HepG2 (cell line): ENCODE data around the gene WDR20. TPM values are rescaled to one million over a fixed set of nuclear protein-coding genes. Genes with fewer than 3 reads are reported as not detected.

Experiments
- CENPT ChIP-seq: sonication (generic); formaldehyde crosslinking; IDR thresholded peaks from 2 replicates; pipeline ENCODE4 v1.8.0; 2022; ENCODE audit warnings: low read depth, mild to moderate bottlenecking, moderate library complexity, missing genetic modification reagents
- GATAD1 ChIP-seq: IDR thresholded peaks from 2 replicates; pipeline ENCODE4 v1.6.1; 2016; ENCODE audit warnings: missing genetic modification reagents, missing compliant biosample characterization
- GLI4 ChIP-seq: sonication (generic); formaldehyde crosslinking; IDR thresholded peaks from 2 replicates; pipeline ENCODE4 v1.5.1; 2020; ENCODE audit warnings: missing genetic modification reagents, mild to moderate bottlenecking, moderate library complexity, borderline replicate concordance
- HNRNPK ChIP-seq: fragments of 200-400 bp; formaldehyde crosslinking; IDR thresholded peaks from 2 replicates; pipeline ENCODE4 v1.6.1; 2018; ENCODE audit warnings: low read length, low read depth, moderate library complexity, mild to moderate bottlenecking; ENCODE audit not compliant: poor library complexity, severe bottlenecking
- ISX ChIP-seq: sonication (generic); formaldehyde crosslinking; conservative IDR thresholded peaks from 2 replicates; pipeline ENCODE4 v1.5.0; 2020; ENCODE audit warnings: missing genetic modification reagents
- KDM5A ChIP-seq: fragments of 200-600 bp; sonication (generic); IDR thresholded peaks from 2 replicates; pipeline ENCODE4 v1.7.0; 2018; ENCODE audit warnings: antibody characterized with exemption, mild to moderate bottlenecking, low read length, borderline replicate concordance
- MYC ChIP-seq: sonication (generic); formaldehyde crosslinking; IDR thresholded peaks from 2 replicates; pipeline ENCODE4 v1.9.0; 2021; ENCODE audit warnings: missing genetic modification reagents, borderline replicate concordance
- NFE2L2 ChIP-seq: fragments of 150-350 bp; IDR thresholded peaks from 2 replicates; pipeline ENCODE4 v1.6.1; 2014; ENCODE audit warnings: low read length
- PBX2 ChIP-seq: IDR thresholded peaks from 2 replicates; pipeline ENCODE4 v1.6.1; 2016; ENCODE audit warnings: control low read depth
- POLR2AphosphoS5 ChIP-seq: IDR thresholded peaks from 2 replicates; pipeline ENCODE4 v1.6.1; 2012; ENCODE audit warnings: low read depth, low read length
- POLR2G ChIP-seq: fragments of 200-400 bp; formaldehyde crosslinking; IDR thresholded peaks from 2 replicates; pipeline ENCODE4 v1.6.1; 2018; ENCODE audit warnings: mild to moderate bottlenecking, low read depth, low read length, moderate library complexity
- RFX1 ChIP-seq: fragments of 450-650 bp; IDR thresholded peaks from 2 replicates; pipeline ENCODE4 v1.6.1; 2017
- RXRB ChIP-seq: IDR thresholded peaks from 2 replicates; pipeline ENCODE4 v1.6.1; 2016; ENCODE audit warnings: borderline replicate concordance, missing genetic modification reagents, missing compliant biosample characterization
- SP4 ChIP-seq: sonication (generic); formaldehyde crosslinking; IDR thresholded peaks from 2 replicates; pipeline ENCODE4 v1.8.1; 2023; ENCODE audit warnings: mild to moderate bottlenecking, missing genetic modification reagents
- SRSF9 ChIP-seq: fragments of 200-400 bp; formaldehyde crosslinking; IDR thresholded peaks from 2 replicates; pipeline ENCODE4 v1.6.1; 2018; ENCODE audit warnings: borderline replicate concordance, mild to moderate bottlenecking, low read depth, low read length; ENCODE audit not compliant: insufficient read depth, poor library complexity, severe bottlenecking
- TMF1 ChIP-seq: sonication (generic); formaldehyde crosslinking; IDR thresholded peaks from 2 replicates; pipeline ENCODE4 v1.8.1; 2022; ENCODE audit warnings: low read depth, missing genetic modification reagents
- ZFP36 ChIP-seq: fragments of 150-350 bp; IDR thresholded peaks from 2 replicates; pipeline ENCODE4 v1.6.1; 2018; ENCODE audit warnings: borderline replicate concordance, low read length, low read depth; ENCODE audit not compliant: partially characterized antibody
- ZFP36L2 ChIP-seq: sonication (generic); formaldehyde crosslinking; IDR thresholded peaks from 2 replicates; pipeline ENCODE4 v1.4.0; 2020; ENCODE audit warnings: missing genetic modification reagents
- ZNF143 ChIP-seq: sonication (generic); formaldehyde crosslinking; IDR thresholded peaks from 2 replicates; pipeline ENCODE4 v1.4.0; 2020; ENCODE audit warnings: missing genetic modification reagents
- ZNF180 ChIP-seq: sonication (generic); formaldehyde crosslinking; IDR thresholded peaks from 2 replicates; pipeline ENCODE4 v1.4.0; 2020; ENCODE audit warnings: low read depth, missing genetic modification reagents, borderline replicate concordance
- ZNF253 ChIP-seq: sonication (generic); formaldehyde crosslinking; IDR thresholded peaks from 2 replicates; pipeline ENCODE4 v1.8.0; 2022; ENCODE audit warnings: mild to moderate bottlenecking, missing genetic modification reagents, borderline replicate concordance
- ZNF350 ChIP-seq: sonication (generic); formaldehyde crosslinking; IDR thresholded peaks from 2 replicates; pipeline ENCODE4 v1.4.0; 2020; ENCODE audit warnings: mild to moderate bottlenecking, low read depth, missing genetic modification reagents, borderline replicate concordance
- ZNF367 ChIP-seq: sonication (generic); formaldehyde crosslinking; IDR thresholded peaks from 2 replicates; pipeline ENCODE4 v1.4.0; 2020; ENCODE audit warnings: missing genetic modification reagents, borderline replicate concordance
- ZNF563 ChIP-seq: sonication (generic); formaldehyde crosslinking; IDR thresholded peaks from 2 replicates; pipeline ENCODE4 v1.8.0; 2022; ENCODE audit warnings: mild to moderate bottlenecking, moderate library complexity, missing genetic modification reagents
- ZNF83 ChIP-seq: sonication (generic); formaldehyde crosslinking; IDR thresholded peaks from 2 replicates; pipeline ENCODE4 v1.4.0; 2020; ENCODE audit warnings: missing genetic modification reagents, mild to moderate bottlenecking, borderline replicate concordance
- ZNF883 ChIP-seq: sonication (generic); formaldehyde crosslinking; IDR thresholded peaks from 2 replicates; pipeline ENCODE4 v1.5.1; 2020; ENCODE audit warnings: mild to moderate bottlenecking, missing genetic modification reagents; ENCODE audit errors: not compliant biosample characterization
- polyA plus RNA-seq, 8 experiments: library from polyadenylated mRNA; depleted of rRNA in 3 of 8; stranded (reverse) in 7 of 8; unstranded in 1 of 8; fragments of >200 nt; fragmentation: Illumina TruSeq in 4 of 8; extraction: Trizol in 4 of 8; gene quantifications; 2 replicates each; pipeline versions ENCODE4 v1.2.1 to v1.2.3, GENCODE V29; 2011 to 2016; ENCODE audit warnings: low read depth in 4 of 8, missing spikeins in 1 of 8, mixed read lengths in 1 of 8; ENCODE audit not compliant: insufficient read depth in 1 of 8
- total RNA-seq, 5 experiments: library from RNA; depleted of rRNA; stranded (reverse); fragments of >200 nt; fragmentation: Illumina TruSeq; extraction: Trizol; gene quantifications; 2 replicates each; pipeline ENCODE4 v1.2.3, GENCODE V29; 2016; ENCODE audit warnings: low read depth in 1 of 5
- TF ChIP-seq, protein P1 (sequence below): IDR thresholded peaks from 2 replicates; pipeline ENCODE4 v1.6.1; 2018; ENCODE audit warnings: missing genetic modification reagents
- TF ChIP-seq, protein P2 (sequence below): sonication (generic); formaldehyde crosslinking; IDR thresholded peaks from 2 replicates; pipeline ENCODE4 v1.5.1; 2020; ENCODE audit warnings: mild to moderate bottlenecking, missing genetic modification reagents, borderline replicate concordance

WDR20 gene
- total and polyA plus RNA-seq, 2 of the 13 experiments (the other 11 are each of a cell fraction or from before 2014, with no cell fraction given), result 10.4 to 23.2 TPM

DNA sequence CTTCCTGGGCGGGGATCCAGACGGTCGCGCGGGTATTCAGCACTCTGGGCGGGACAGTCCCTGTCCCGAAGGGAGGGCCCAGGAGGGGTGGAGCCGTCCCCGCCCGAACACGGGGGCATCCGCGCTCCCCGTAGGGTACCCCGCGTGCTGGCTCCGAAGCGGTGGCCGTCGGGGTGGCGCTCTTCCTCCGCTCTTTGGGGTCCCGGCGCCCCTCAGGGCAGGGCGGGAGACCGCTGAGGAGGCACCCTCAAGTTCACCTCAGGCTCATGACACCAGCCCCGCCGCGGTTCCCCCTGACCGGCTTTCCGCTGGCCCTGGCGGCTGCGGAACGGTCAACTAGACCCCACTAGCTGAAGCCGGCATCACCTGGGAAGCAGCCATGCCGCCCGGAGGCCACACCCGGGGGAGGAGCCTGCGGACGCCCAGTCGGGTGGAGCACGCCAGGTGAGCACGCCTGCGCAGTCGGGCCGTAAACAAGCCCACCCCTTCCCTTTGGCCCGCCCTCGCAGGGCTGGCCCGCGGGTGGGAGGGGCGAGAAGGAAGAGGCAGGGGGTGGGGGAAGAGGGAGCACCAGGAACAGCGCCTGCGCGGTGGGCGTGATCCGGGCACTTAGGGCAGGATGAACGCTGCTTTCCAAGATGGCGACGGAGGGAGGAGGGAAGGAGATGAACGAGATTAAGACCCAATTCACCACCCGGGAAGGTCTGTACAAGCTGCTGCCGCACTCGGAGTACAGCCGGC is at the start of gene WDR20 (continued):
- peak; percentile 75 for TF ChIP-seq POLR2G
- peak; percentile 77 for TF ChIP-seq SP4 (CRISPR knock-in tag)
- TF ChIP-seq MYC, result peak; percentile 80
- TF ChIP-seq ZNF563 (CRISPR knock-in tag), result no peak
- peak; percentile 89 for TF ChIP-seq HNRNPK
- TF ChIP-seq ZFP36, result no peak
- TF ChIP-seq, protein P1, sequence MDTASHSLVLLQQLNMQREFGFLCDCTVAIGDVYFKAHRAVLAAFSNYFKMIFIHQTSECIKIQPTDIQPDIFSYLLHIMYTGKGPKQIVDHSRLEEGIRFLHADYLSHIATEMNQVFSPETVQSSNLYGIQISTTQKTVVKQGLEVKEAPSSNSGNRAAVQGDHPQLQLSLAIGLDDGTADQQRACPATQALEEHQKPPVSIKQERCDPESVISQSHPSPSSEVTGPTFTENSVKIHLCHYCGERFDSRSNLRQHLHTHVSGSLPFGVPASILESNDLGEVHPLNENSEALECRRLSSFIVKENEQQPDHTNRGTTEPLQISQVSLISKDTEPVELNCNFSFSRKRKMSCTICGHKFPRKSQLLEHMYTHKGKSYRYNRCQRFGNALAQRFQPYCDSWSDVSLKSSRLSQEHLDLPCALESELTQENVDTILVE (CRISPR knock-in tag), result no peak
- TF ChIP-seq ZNF367 (CRISPR knock-in tag), result 0 out of 2 replicates have a peak, but pooled peaks have one; percentile 53
- no peak for TF ChIP-seq ZNF253 (CRISPR knock-in tag)
- TF ChIP-seq GATAD1 (CRISPR knock-in tag), result peak; percentile 83
- TF ChIP-seq TMF1 (CRISPR knock-in tag), result no peak; the same call in 1 of the 2 replicates
- 0 out of 2 replicates have a peak, but pooled peaks have one; percentile 25 for TF ChIP-seq ZNF143 (CRISPR knock-in tag)
- peak; percentile 56; the same call in 1 of the 2 replicates for TF ChIP-seq ZNF350 (CRISPR knock-in tag)
- TF ChIP-seq PBX2 (CRISPR knock-in tag), result no peak
- no peak; the same call in 1 of the 2 replicates for TF ChIP-seq GLI4 (CRISPR knock-in tag)
- 0 out of 2 replicates have a peak, but pooled peaks have one; percentile 41 for TF ChIP-seq ZFP36L2 (CRISPR knock-in tag)
- no peak for TF ChIP-seq SRSF9
- no peak for TF ChIP-seq KDM5A
- no peak for TF ChIP-seq ZNF83 (CRISPR knock-in tag)
- no peak for TF ChIP-seq RFX1
- TF ChIP-seq POLR2AphosphoS5, result peak; percentile 90
- 0 out of 2 replicates have a peak, but pooled peaks have one; percentile 39 for TF ChIP-seq ISX
- TF ChIP-seq RXRB (CRISPR knock-in tag), result 0 out of 2 replicates have a peak, but pooled peaks have one; percentile 47
- TF ChIP-seq, protein P2, sequence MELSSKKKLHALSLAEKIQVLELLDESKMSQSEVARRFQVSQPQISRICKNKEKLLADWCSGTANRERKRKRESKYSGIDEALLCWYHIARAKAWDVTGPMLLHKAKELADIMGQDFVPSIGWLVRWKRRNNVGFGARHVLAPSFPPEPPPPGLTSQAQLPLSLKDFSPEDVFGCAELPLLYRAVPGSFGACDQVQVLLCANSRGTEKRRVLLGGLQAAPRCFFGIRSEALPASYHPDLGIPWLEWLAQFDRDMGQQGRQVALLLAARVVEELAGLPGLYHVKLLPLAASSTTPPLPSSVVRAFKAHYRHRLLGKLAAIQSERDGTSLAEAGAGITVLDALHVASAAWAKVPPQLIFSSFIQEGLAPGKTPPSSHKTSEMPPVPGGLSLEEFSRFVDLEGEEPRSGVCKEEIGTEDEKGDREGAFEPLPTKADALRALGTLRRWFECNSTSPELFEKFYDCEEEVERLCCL (CRISPR knock-in tag), result no peak
- TF ChIP-seq ZNF883, result peak; percentile 48
- TF ChIP-seq NFE2L2, result no peak
- no peak for TF ChIP-seq CENPT (CRISPR knock-in tag)
- no peak for TF ChIP-seq ZNF180
